ENCODE results near the gene AFAP1. TPM values are rescaled to one million over a fixed set of nuclear protein-coding genes. Genes with fewer than 3 reads are reported as not detected.

The AFAP1 gene
- total and polyA plus RNA-seq, 2 donors (not counting 1 experiment from before 2014, with no cell fraction given), result 0.03 to 0.44 TPM

DNA sequence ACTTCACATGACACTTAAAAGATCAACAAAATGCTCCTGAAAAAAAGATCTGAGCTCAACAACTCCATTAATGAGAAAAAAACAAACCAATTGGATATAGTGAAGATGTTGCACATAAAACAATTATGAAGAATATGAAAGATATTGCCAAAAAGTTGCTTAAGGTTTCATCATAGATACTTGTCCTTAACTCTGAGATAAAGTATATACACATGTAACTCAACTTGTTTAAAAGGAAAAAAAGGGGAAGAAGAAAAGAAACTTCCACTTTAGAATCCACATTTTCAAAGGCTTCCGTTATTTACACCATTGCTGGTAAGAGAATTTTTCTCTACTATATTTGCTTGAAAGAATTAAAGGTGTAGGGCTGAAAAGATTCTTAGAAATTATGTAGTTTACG lies 2.7 kb downstream of the AFAP1 start:
- peaks cover 8% of the 10 kb centered on the region for H3K4me1 Mint-ChIP-seq
- ATAC-seq (ENCODE audit: low read depth), result no peak
- H3K79me2 ChIP-seq (ENCODE audit: control insufficient read depth, insufficient read depth, low read length), result no peaks in the 10 kb centered on the region
- H3K4me1 ChIP-seq (ENCODE audit: control insufficient read depth in 2 of 2, insufficient read depth in 2 of 2, low read length in 2 of 2), result peaks cover 10 to 17% of the 10 kb centered on the region in 2 donors
- intact Hi-C loops (cut with micrococcal nuclease), result loop anchor here (10.0 kb wide), 1 partner anchor 258 kb away; the partner anchor contains the start of gene SH3TC1
- H3K9me3 Mint-ChIP-seq (ENCODE audit: insufficient read depth), result no peaks in the 10 kb centered on the region
- DNase-seq, result no peak
- peaks cover 0 to 30% (median 19%) of the 10 kb centered on the region in 4 experiments for H3K27me3 ChIP-seq (replicated peaks in 1 of 4; ENCODE audit: control extremely low read depth in 1 of 4, control insufficient read depth in 3 of 4, insufficient read depth in 4 of 4, low read length in 3 of 4)
- H3K36me3 ChIP-seq (replicated peaks in 1 of 2; ENCODE audit: control extremely low read depth in 1 of 2, control insufficient read depth in 1 of 2, extremely low read depth in 1 of 2, insufficient read depth in 2 of 2, low read length in 1 of 2), result no peaks in the 10 kb centered on the region
- no peak overlapping the region for H2AFZ ChIP-seq (ENCODE audit: insufficient read depth, low read depth, low read length, poor library complexity, severe bottlenecking)
- H3K4me3 ChIP-seq (ENCODE audit: control extremely low read depth in 1 of 5, extremely low read depth in 1 of 5, insufficient read depth in 1 of 5, low read depth in 2 of 5, low read length in 4 of 5), result no peak overlapping the region
- H3K4me3 Mint-ChIP-seq, result no peak overlapping the region
- H3K4me2 ChIP-seq (replicated peaks; ENCODE audit: low read depth, low read length, poor library complexity, severe bottlenecking), result no peak overlapping the region
- no peak for TF ChIP-seq EZH2 (IDR thresholded peaks at IDR 0.05; ENCODE audit: borderline replicate concordance, insufficient read depth, low read depth, low read length, poor library complexity, severe bottlenecking)
- TF ChIP-seq, protein P1, sequence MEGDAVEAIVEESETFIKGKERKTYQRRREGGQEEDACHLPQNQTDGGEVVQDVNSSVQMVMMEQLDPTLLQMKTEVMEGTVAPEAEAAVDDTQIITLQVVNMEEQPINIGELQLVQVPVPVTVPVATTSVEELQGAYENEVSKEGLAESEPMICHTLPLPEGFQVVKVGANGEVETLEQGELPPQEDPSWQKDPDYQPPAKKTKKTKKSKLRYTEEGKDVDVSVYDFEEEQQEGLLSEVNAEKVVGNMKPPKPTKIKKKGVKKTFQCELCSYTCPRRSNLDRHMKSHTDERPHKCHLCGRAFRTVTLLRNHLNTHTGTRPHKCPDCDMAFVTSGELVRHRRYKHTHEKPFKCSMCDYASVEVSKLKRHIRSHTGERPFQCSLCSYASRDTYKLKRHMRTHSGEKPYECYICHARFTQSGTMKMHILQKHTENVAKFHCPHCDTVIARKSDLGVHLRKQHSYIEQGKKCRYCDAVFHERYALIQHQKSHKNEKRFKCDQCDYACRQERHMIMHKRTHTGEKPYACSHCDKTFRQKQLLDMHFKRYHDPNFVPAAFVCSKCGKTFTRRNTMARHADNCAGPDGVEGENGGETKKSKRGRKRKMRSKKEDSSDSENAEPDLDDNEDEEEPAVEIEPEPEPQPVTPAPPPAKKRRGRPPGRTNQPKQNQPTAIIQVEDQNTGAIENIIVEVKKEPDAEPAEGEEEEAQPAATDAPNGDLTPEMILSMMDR (IDR thresholded peaks at IDR 0.05), result no peak
- H4K20me1 ChIP-seq (ENCODE audit: control insufficient read depth, insufficient read depth, low read length, poor library complexity, severe bottlenecking), result no peaks in the 10 kb centered on the region
- no peak overlapping the region for H3K9ac ChIP-seq (ENCODE audit: low read length)
- H3K27ac Mint-ChIP-seq, result no peak overlapping the region
- ChIA-PET POLR2A (no interaction called here), CTCF (interaction anchor here (0.5 kb wide), 1 partner anchor 249 kb away, joined by 3 read pairs; no protein-coding TSS in a partner anchor)
- H3K9me3 ChIP-seq (ENCODE audit: control extremely low read depth in 1 of 3, control insufficient read depth in 2 of 3, insufficient read depth in 1 of 3, low read length in 2 of 3), result peaks cover 0 to 15% (median 3%) of the 10 kb centered on the region in 3 donors
- H3K27ac ChIP-seq (ENCODE audit: low read length in 2 of 2), result no peak overlapping the region
- peaks cover 65% of the 10 kb centered on the region for H3K27me3 Mint-ChIP-seq
- WGBS (ENCODE audit: insufficient coverage), result no CpG with 5 or more reads among the region's 2 CpGs

DNA sequence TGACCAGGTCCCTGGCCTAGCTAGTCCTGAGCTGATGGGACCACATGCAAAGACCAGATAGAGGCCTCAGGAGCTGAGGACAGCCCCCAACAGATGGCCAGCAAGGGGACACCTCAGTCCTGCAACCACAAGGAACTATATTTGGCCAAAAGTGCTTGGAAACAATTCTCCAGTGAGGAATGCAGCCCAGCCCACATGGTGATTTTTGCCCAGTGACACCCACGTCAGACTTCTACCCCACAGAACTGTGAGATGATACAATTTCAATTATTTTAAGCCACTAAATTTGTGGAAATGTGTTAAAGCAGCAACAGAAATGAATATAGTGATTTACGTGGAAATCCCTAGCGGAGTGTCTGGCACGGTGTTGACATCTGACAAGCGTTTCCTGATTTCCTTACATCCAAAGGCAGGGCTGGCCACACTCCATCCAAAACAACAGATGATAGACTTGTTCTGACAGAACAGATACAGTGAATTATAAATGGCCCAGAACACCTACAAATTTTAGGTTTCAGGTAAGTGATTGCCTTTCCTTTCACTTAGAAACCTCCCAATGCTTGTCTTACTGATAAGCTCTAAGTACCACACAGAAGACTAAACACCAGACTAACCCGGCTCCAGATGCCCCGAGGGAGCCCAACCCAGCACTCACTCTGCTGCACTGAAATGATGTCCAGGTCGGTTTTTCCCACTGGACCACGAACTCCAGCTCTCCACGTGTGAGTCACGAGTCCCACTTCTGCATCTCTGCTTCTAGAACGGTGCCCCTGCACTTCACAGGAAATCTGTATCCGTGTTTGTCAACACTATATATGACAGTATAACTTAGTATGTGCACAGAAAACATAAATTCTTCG lies 5.8 kb downstream of the AFAP1 start:
- H3K79me2 ChIP-seq (ENCODE audit: control insufficient read depth, insufficient read depth, low read length), result no peaks in the 10 kb centered on the region
- CTCF ChIA-PET, result no interaction called here
- TF ChIP-seq, protein P1 (IDR thresholded peaks at IDR 0.05), result no peak
- TF ChIP-seq EZH2 (IDR thresholded peaks at IDR 0.05; ENCODE audit: borderline replicate concordance, insufficient read depth, low read depth, low read length, poor library complexity, severe bottlenecking), result no peak

More for the DNA sequence above, 5.8 kb downstream of the AFAP1 start:
- Histone ChIP-seq H3K36me3 (replicated peaks in 1 of 2; ENCODE audit: control extremely low read depth in 1 of 2, control insufficient read depth in 1 of 2, extremely low read depth in 1 of 2, insufficient read depth in 2 of 2, low read length in 1 of 2) (no peaks in the 10 kb centered on the region), H3K9me3 (ENCODE audit: control extremely low read depth in 1 of 3, control insufficient read depth in 2 of 3, insufficient read depth in 1 of 3, low read length in 2 of 3) (peaks cover 0 to 3% (median 0%) of the 10 kb centered on the region in 3 donors), H3K9ac (ENCODE audit: low read length) (no peak overlapping the region), H3K27ac (ENCODE audit: low read length in 2 of 2) (no peak overlapping the region), H3K4me1 (ENCODE audit: control insufficient read depth in 2 of 2, insufficient read depth in 2 of 2, low read length in 2 of 2) (peaks cover 7 to 11% of the 10 kb centered on the region in 2 donors), H3K4me3 (ENCODE audit: control extremely low read depth in 1 of 5, extremely low read depth in 1 of 5, insufficient read depth in 1 of 5, low read depth in 2 of 5, low read length in 4 of 5) (no peak overlapping the region), H3K27me3 (replicated peaks in 1 of 4; ENCODE audit: control extremely low read depth in 1 of 4, control insufficient read depth in 3 of 4, insufficient read depth in 4 of 4, low read length in 3 of 4) (peaks cover 0 to 23% (median 19%) of the 10 kb centered on the region in 4 experiments), H3K4me2 (replicated peaks; ENCODE audit: low read depth, low read length, poor library complexity, severe bottlenecking) (no peak overlapping the region), H2AFZ (ENCODE audit: insufficient read depth, low read depth, low read length, poor library complexity, severe bottlenecking) (no peak overlapping the region), H4K20me1 (ENCODE audit: control insufficient read depth, insufficient read depth, low read length, poor library complexity, severe bottlenecking) (no peaks in the 10 kb centered on the region)
- Mint-ChIP-seq H3K4me3 (no peak overlapping the region), H3K4me1 (peaks cover 6% of the 10 kb centered on the region), H3K9me3 (ENCODE audit: insufficient read depth) (no peaks in the 10 kb centered on the region), H3K27ac (no peak overlapping the region), H3K27me3 (peaks cover 65% of the 10 kb centered on the region)
- DNase-seq (no peak), ATAC-seq (ENCODE audit: low read depth) (no peak)
- WGBS (ENCODE audit: insufficient coverage), result 72% methylated on average over 7 of the region's 14 CpGs
- intact Hi-C loops (cut with micrococcal nuclease), result loop anchor here (10.0 kb wide), 1 partner anchor 261 kb away; the partner anchor contains the start of gene SH3TC1
- POLR2A ChIA-PET, result no interaction called here

All from B cell (primary cell).